CD4-positive, alpha-beta T cell treated with Interleukin-4 for 1 hour (primary cell): Measurements from ENCODE around the gene GTF2IRD1.
"Not testable (repeated sequence)": the region's sequence is repeated elsewhere in the genome, so short reads cannot be mapped to it uniquely, and the experiment has no call there.

Experiments used
- DNase-seq, 2 donors: peaks; one replicate each; pipeline ENCODE4 v3.0.0-alpha.2; 2020 to 2022

GTF2IRD1 gene

DNA sequence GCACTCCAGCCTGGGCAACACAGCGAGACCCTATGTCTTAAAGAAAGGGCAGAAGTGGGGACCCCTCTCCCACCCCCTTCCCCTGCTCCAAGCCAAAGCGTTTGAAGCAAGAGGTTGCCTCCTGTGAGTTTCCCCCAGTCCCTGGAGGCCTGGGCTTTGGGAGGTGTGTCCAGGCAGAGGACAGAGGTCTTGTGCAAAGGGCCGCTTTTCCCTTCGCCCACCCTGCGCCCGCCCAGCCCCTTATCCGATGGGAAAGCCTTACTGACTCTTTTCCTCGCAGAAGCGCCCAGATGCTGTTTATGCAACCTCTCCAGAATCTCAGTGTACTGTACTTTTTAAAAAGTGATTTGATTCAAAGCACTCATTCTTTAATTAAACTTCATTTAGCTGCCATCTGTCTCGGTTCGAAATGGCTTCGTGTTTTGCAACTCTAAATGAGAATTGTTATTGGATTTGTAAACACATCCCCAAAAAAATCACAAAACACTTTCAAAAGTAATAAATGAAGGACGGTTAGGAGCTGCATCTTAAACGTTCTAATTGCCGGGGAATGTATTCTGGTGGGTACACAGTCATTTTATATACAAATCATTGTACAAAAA, 153.3 kb downstream of the GTF2IRD1 start:
- DNase-seq = no peak

DNA sequence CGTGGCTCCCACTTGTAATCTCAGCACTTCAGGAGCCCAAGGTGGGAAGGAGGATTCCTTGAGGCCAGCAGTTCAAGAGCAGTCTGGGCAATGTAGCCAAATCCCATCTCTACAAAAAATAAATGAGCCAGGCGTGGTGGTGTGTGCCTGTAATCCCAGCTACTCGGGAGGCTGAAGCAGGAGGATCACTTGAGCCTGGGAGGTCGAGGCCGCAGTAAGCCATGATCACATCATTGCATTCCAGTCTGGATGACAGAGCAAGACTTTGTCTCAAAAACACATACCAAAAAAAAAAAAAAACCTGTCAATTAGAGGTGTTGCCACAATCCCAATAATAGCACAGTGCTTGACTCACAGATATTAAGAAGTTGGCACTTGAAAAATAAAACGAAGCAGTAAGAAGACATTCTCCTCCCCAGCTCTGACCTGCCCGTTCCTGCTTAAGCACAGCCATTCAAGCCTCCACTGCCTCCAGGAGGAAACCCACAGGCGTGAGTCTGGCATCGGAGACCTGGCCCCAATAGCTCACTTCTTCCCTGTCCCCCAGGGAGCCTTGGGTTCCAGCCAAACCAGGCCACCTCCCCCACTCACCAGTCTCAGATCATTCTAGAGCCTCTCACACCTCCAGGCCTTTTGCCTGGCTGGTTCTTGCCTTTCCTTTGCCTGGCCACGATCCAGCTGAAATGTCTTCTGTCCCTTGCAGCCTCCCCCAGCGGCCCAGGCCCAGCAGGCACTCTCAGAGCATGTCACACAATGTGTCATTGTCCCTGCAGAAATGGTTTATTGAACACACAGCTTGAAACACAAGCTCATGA, 158.5 kb downstream of the GTF2IRD1 start:
- DNase-seq = no peak

DNA sequence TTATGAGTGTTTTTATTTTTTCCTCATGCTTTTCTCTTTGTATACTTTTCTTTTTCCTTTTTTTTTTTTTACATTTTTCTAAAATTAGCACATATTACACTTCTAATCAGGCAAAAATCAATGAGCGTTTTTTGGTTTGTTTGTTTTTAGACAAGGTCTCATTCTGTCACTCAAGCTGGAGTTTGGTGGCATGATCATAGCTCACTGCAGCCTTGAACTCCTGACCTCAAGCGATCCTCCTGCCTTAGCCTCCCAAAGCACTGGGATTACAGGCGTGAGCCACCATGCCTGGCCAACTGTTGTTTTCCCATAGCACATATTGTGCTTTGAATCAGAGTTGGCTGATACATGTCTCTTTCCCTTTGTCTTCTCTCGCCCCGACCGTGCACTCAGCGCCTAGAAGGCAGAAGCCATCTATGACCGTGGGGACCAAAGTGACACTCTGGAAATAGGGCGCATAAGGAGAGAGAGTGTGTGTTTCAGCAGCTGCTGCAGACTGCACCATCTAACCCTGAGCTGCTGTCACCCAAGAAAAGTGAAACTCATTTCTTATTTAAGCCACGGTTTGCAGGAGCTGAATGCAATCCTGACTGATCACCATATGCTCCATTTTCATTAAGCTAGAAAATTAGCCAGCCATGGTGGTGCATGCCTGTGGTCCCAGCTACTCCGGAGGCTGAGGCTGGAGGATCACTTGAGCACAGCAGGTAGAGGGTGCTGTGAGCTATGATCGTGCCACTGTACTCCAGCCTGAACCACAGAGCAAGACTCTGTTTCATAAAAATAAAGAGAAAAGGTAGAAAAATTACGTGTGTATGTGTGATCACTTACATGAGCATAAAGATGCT, 162.5 kb downstream of the GTF2IRD1 start:
- no peak for DNase-seq

DNA sequence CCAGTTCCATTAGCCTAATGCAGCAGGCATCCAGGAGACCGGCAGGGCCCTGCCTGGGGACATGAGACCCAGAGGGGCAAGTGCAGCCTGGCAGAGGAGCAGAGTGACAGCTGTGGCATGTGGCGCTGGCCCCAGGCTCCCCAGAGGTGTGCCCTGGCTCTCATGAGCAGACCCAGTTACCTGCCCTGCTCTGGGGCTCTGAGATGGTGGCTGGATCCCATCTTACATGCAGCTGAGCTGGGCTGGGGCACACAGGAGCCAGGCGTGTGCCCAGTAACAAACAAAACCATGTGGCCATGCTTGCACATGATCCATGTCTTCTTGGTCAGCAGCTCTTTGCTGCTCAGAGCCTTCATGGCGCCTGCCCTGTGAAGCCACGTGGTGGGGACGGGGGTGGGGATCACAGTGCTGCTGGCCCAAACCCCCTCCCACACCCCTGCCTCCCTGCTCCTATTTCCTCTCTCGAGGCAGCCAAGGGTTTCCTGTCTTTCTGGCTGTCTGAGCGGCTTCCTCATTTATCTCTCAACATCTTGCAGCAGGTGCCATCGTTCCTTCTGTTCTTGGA, 163.6 kb downstream of the GTF2IRD1 start:
- DNase-seq = peak in 1 of 2 donors; percentile 21

DNA sequence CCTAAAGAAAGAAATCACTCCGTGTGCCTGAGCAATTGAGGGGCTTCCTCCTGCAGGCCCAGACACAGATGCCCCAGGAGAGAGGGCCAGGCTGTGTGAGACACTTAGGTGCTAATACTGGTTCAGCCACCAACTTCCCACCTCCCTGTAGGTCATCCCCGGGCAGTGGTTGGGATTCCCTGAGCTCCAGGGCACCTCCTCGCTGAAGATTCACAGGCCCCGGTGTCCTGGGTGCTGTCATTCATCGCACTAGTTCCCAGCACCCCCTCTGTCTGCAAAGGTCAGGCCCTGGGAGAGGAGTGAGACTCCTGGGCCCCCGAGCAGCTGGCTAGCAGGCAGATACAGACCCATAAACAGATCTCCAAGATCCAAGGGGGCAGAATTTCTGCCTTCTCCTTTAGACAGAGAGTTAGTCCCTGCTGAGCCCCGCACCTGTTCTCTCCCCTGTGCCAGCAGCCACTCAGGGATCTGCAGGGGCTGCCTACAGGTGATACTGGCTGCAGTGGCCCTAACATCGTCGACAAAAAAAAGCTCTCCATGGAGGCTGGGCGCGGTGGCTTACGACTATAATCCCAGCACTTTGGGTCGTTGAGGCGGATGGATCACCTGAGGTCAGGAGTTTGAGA, 165.6 kb downstream of the GTF2IRD1 start:
- no peak for DNase-seq

DNA sequence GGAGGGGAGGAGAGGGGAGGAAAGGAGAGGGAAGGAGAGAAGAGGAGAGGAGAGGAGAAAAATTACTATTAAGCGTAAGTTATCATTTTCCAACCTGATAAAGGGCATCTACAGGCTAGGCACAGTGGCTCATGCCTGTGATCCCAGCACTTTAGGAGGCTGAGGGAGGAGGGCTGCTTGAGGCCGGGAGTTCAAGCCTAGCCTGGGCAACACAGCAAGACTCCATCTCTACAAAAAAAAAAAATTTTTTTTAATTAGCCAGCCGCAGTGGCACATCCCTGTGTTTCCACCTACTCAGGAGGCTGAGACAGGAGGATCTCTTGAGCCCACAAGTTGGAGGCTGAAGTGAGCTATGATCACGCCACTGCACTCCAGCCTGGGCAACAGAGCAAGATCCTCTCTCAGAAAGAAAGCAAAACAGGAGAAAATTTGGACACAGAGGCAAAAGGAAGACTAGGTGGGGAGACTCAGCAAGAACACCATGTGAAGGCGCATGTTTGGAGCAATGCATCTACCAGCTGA, 168.6 kb downstream of the GTF2IRD1 start:
- DNase-seq = no peak

DNA sequence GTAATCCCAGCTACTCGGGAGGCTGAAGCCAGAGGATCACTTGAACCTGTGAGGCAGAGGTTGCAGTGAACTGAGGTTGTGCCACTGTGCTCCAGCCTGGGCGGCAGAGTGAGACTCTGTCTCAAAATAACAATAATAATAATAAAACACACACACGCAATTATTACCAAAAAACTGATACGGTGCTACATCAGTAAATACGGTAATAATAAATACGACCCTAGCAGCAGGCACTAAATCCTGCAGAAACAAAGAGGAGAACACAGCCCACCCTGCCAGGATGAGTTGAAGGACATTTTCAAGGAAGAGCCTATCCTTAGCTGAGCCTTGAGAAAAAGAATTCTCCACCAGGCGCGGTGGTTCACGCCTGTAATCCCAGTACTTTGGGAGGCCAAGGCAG, 169.4 kb downstream of the GTF2IRD1 start:
- DNase-seq = no peak

DNA sequence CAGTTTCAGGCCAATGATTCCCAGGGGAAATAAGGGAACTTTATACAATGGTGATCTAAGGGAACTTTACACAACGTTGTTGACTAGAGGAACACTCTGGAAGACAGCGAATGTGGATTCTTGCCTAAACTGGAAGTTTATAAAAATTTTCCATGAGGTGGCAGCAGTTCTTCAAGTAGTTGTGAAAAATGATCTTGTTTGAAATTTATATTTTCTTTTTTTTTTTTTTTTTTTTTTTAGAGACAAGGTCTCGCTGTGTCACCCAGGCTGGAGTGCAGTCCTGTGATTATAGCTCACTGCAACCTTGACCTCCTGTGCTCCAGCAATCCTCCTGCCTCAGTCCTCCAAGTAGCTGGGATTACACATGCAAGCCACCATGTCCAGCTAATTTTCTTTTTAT, 171.7 kb downstream of the GTF2IRD1 start:
- DNase-seq = peak in 1 of 2 donors; percentile 40

DNA sequence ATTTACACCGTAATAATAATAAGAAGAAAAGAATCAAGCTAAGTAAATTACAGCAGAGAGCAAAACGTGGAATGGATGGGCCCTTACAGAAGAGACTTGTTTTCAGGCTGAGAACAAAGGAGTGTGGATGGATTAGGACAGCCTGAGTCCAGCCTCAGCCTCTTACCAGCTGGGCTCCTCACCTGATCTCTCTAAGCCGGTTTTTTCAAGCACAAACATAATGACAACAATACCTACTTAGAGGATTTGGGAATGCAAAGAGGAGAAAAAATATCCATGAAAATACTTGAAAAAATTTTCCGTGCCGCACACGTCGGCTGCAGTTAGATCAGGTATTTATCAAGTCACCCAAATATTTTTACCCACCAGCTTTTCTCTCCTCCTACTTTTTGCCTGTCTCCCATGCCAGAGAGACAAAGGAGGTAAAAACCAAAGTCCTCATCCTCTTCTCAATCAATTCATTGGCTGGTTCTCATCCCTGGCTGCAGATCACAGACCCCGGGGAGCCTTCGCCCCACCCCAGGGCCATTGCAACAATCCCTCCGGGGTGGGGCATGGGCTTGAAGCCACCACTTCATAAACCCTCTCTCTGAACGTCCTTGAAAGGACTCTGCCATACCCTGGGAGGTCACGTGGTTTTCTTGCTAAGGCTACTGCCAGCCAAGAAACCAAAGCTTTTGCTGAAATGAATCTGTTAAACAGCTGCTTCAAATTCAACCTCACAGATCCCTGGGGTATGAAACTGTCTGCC, 174.1 kb downstream of the GTF2IRD1 start:
- DNase-seq = no peak

DNA sequence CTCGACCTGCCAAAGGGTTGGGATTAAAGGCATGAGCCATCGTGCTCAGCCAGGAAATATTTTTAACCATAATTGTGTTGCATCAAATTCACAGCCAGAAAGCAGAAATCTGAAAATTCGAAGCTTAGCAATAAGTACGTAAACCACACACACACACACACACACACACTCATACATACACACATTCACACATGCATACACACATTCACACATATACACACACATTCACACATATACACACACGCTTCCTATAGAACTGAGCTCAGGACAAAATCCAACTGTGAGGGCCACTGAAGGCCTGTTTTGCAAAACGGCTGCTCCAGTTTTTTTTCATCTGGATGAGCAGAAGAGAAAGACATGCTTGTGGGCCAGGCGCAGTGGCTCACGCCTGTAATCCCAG, 178.8 kb downstream of the GTF2IRD1 start:
- no peak for DNase-seq

DNA sequence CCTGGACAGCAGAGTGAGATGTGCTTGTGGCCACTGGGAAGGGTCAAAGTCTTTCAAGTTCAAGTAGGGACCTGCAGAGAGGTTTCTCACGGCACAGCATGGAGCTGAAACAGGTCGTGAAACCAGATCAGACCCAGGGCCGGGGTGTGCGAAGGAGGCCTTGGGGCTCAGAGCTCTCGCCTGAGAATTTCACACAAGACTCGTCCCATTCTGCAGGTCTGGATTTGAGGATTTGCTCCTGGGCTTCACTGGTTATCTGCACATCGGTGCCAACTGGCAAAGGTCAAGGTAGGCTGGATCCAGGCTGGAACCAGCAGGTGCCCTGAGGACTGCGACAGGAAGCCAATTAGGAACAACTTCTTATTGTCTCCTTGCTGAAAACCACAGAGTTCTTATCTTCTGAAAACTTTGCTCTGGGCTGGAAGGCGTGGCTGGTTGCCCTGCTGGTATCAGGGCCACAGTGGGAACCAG, 179.8 kb downstream of the GTF2IRD1 start:
- DNase-seq = no peak

DNA sequence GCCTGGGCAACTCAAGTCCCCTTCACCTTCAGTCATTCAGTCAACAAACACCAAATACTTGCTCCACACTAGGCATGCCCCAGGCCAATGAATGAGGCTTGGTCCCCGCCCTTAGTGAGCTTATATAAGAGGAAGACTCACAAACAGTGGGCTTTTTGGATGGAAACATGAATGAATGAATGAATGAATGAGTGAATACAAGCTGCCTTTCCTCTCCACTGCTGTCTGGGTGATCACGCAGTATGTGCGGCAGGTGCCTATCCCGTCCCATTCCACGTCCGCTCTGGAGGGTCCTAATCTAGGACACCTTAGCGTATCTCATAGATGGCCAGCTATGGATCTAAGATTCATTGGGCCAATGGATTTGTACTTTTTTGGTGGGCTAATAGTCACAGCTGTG, 184.0 kb downstream of the GTF2IRD1 start:
- no peak for DNase-seq

DNA sequence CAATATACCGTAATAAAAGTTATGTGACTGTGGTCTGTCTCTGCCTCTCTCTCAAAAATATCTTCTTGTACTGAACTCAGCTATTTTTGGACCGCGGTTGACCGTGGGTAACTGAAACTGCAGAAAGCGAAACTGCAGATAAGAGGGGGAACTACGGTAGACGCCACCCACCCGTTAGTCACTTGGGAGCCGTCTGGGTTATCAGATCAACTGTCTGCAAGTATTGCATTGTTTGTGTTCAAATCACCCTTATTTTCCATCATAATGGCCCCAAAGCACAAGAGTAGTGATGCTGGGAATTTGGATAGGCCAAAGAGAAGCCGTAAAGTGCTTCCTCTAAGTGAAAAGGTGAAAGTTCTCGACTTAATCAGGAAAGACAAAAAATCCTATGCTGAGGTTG, 196.3 kb downstream of the GTF2IRD1 start:
- DNase-seq = peak; percentile 78 to 79

DNA sequence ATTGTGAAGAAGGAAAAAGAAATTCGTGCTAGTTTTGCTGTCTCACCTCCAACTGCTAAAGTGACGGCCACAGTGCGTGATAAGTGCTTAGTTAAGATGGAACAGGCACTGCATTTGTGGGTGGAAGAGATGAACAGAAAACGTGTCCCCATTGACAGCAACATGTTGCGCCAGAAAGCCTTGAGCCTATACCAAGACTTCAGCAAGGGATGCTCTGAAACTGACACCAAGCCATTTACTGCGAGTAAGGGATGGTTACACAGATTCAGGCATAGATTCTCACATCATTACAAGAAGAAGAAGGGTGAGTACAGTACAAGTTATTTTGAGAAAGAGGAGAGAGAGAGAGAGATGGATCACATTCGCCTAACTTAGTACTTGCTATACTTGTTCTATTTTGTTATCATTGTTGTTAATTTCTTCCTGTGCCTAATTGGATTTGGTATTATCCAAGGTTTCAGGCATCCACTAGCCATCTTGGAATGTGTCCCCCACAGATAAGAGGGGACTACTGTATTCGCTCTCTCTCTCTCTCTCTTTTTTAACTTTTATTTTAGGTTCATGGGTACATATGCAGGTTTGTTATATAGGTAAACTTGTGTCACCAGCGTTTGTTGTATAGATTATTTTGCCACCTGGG, 196.9 kb downstream of the GTF2IRD1 start:
- not testable (repeated sequence) for DNase-seq

DNA sequence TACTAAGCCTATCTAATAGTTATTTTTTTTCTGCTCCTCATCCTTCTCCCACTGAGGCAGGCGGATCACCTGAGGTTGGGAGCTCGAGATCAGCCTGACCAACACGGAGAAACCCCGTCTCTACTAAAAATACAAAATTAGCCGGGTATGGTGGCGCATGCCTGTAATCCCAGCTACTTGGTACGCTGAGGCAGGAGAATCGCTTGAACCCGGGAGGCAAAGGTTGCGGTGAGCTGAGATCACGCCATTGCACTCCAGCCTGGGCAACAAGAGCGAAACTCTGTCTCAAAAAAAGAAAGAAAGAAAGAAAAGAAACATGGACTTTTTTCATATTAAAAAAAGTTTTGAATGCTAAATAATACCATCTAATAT, 197.4 kb downstream of the GTF2IRD1 start:
- DNase-seq = not testable (repeated sequence)
